GM18502 (cell line): Measurements from ENCODE around the gene APC2.
"Not testable (repeated sequence)": the region's sequence is repeated elsewhere in the genome, so short reads cannot be mapped to it uniquely, and the experiment has no call there.

Experiments used
- ATAC-seq: cut with Tn5 transposase; IDR thresholded peaks from one replicate; pipeline ENCODE4 v1.9.1; 2021; ENCODE audit warnings: mild to moderate bottlenecking; ENCODE audit not compliant: unreplicated experiment, poor library complexity

APC2 gene

DNA sequence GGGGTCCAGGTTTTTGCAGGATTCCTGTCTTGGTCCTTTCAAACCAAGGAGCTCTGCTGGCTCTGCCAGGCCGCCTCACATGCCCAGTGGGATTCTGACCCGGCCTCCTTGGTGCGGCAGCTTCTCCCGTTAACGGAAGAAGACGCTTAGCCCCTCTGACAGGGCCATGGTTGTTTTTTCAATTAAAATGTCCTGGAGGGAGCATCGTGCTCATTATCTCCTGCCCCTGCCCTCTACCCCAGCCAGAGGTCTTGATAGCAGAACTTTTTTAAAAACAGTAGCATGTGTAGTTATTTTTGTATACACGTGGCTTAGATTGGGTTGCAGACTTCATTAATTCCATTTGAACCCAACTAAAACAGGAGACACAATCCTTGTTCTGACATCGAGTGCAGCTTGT is 23.2 kb upstream of the APC2 start:
- no peak for ATAC-seq

DNA sequence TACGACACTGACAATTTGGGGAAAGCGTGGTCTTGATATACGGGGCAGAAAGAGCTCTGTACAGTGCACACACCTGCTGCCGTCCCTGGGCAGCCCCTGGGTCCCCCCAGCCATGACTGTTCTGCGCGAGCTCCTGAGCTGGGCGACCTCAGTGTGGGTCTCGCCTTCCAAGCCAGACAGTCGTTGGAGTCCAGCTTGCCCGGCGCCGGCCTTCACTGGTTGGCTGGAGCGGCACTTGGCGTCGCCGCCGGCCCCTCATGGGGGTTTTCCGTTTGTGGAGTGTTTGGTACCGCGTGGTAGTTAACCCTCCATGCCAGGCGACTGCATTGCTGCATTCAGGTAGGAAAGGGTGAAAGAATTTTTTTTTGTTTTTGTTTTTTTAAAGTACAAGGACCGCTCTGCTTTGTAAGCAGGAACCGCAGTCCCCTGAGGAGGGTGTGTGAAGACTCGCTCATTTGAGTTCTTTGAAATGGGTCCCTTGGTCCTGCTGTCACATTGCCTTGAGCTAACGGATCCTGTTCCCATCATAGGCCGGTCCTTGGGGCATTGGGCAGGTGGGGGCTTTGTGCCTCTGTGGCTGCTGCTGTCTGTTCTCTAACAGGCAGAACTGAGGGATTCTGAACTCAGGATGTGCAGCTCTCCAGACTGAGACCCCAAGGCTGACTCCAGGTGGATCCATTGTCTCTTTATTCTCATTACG is 22.6 kb upstream of the APC2 start:
- ATAC-seq = no peak

DNA sequence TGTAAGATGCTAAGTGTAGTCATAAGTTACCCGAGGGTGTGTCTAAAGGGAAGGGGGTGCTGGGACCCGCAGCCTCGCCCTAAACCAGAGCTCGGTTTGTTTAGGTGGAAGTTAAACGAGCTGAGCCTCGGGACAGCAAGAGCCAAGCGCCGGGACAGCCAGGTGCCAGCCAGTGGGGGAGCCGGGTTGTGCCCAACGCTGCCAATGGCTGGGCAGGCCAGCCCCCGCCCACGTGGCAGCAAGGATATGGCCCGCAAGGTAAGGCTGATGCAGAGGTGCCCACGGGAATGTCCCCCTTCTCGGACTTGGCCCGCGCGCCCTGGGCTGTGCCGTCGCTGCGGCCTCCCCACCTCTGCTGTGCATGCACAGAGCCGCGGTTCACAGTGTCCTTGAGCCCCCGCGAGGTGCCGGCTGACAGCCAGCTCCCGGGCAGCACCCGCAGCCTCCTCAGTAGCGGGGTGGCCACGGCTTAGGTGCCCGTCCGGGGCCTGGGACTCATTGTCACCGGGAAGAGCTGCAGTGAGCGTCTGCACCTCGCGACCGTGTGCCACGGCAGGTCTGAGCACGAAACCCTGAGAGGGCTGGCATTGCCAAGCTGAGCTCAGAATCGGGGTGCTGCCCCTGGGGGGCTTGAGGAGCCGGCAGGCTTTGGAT is 21.1 kb upstream of the APC2 start:
- no peak for ATAC-seq

DNA sequence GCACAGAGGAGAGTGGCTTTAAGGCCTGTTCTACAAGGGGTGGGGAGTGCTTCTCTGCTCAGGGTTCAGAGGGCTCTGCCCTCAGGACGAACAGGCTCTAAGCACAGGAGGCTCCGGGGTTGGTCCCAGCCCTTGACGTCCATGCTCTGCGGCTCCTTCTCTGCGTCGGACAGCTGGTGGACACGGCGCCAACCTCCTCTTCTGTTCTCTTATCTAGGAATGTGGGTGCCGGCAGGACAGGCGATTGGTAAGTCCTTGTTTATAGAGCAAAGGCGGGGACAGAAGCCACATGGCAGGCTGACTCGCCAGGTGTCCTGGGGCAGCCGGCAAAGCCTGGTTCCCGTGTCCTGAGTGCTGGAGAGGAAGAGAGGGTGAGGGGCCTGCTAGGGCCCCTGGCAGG is 20.2 kb upstream of the APC2 start:
- ATAC-seq = no peak

DNA sequence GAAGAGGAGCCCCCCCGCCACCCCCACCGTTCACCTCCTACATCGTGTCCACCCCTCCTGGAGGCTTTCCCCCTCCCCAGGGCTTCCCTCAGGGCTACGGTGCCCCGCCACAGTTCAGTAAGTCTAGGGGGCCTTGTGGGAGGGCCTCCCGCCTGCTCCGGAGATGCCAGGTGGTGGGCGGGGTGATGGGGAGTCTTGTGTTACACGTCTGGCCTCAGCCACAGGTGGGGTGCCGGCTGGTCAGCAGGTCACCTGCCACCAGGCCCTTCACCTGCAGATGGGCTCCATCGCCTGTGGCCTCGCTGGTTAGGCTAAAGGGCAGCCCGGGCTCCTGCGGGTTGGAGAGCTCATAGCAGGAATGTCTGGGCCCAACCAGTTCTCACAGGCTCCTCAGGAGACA is 19.7 kb upstream of the APC2 start:
- no peak for ATAC-seq

DNA sequence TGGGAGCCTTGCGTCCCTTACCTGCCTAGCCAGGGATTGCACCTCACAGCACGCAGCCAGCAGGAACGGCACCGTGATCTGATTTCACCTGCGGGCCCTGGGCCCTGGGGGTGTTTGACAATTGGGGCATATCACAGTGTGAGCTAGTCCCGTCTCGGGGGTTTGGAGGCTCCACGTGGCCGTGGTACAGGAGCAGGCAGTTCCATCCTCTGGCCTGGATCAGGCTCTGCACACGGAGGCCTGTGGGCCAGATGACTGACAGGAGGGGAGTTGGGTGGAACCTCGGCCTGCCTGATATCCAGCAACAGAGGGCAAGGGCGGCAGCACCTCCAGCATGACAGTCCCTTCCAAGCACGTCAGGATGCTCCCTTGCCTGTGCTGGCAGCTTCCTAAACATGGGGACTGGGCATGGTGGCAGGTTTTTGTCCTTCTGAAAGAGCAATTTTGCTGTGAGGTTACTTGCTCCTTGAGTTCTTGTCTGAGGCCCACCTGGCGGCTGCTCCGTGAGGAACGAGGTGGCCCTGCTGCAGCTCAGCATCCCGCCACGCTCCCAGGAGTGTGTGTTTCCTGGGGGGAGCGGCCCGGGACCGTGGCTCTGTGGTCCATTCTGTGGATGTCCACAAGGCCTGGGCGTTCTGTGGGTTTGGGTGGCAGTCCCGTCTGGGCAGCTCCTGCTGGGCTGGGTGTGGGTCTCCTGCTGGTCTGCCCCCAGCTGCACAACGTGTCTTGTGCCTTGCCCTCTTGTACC is 18.0 kb upstream of the APC2 start:
- ATAC-seq = no peak

DNA sequence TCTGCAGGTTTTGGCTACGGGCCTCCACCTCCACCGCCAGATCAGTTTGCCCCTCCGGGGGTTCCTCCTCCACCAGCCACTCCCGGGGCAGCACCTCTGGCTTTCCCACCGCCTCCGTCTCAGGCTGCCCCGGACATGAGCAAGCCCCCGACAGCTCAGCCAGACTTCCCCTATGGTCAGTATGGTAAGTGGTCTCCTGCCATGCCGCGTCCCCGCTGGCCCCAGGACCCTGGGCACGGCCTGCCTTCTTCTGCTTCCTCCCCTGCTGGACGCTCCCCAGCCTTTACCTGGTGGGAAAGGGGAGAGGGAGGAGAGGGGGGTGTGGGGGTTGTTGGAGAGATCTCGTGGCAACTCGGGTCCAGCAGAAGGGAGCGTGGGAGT is 17.4 kb upstream of the APC2 start:
- no peak for ATAC-seq

DNA sequence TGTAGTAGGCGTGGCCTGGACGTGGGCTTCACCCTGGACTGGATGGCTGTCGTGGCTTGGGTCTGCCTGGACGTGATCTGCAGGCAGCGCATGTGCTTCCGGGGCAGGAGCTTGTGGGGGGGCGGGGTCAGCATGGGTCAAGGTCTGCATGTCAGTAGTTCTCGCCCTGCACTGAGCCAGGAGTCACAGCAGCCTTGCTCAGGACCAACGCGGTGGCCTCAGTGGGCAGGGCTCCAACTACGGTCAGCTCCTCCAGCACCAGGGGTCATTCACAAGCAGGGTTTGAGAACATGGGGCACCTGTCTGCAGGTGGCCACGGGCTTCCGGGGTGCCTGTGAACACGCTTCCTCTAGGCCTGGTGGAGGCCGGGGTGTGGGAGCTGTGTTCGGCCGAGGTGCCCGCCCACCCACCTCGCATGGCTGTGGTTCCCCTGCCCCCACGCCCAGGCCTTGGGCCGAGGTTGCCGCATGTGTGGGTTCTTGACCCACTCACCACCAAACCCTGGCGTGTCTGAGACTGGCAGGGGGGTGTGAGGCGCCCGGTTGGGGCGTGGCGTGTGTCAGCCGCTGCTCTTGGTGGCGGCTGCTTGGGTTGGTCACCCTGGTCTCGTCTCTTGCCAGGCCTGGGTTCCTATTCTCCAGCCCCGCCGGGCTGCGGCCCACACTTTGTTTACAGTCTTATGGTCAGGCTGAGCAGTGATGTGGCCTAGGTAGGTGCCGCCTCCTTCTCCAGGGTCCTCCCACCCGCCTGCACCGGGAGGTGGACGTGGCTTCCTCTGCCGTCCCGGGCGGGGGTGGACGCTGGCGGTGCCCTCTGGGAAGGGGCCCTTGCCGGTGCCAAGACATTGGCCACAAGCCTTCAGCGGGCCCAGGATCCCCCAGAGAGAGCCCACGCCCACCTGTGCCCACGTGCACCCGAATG is 16.5 kb upstream of the APC2 start:
- ATAC-seq = no peak

DNA sequence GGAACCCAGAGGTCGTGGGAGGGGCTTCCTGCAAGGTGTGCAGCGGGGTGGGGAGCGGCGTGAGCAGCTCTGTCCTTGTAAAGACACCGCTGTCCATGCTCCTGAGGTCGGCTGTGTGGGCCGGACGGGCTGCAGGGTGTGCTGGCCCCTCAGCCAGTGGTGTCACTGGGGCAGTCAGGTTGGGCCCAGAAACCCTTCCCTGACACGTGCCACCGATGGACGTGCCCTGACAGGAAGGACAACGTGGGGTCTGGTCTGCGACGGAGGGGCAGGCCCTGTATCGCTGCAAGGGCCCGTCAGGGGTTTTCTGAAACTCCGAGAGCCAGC is 15.9 kb upstream of the APC2 start:
- no peak for ATAC-seq

DNA sequence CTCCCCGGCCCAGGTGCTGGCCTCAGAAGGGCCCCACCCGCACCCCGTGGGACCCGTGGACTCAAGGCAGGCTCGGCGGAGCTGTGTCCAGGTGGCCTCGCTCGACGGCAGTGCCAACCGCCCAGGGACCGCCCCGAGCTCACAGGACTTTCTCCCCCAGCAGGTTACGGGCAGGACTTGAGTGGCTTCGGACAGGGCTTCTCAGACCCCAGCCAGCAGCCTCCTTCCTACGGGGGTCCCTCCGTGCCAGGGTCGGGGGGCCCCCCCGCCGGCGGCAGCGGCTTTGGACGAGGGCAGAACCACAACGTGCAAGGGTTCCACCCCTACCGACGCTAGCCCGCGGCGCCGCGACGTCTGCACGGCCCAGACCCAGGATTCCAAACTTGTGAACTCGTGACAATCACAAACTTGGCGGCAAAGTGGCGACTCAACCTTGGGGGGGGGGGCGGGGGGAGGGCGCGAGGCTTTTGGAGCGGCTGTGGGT is 15.3 kb upstream of the APC2 start:
- ATAC-seq = no peak

DNA sequence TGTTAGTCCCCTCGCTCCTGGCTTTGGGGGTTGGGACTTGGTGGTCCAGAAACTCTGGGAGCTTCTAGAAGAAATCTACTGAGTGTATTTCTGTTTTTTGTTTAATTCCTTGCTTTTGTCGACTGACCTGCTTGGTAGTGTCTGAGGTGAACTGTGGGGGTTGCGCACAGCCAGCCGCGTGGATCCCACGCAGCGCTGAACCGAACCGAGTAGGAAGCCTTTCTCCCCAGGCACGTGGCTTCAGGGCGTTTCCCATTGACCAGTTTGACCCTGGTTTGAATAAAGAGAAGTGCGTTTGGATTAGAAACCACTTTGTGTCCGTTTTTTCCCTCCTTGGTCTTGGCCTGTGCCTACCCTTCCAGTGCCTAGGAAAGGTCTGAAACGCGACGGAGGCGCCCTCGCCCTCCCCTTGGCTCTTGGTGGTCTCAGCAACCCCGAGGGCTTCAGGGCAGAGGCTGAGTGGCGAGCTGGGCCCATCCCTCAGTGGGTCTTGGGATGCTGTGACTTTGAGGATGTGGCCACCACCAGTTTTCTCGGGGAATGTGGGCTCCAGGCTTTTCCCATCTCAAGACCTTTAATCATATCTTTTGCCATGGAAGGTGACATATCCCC is 14.4 kb upstream of the APC2 start:
- no peak for ATAC-seq

DNA sequence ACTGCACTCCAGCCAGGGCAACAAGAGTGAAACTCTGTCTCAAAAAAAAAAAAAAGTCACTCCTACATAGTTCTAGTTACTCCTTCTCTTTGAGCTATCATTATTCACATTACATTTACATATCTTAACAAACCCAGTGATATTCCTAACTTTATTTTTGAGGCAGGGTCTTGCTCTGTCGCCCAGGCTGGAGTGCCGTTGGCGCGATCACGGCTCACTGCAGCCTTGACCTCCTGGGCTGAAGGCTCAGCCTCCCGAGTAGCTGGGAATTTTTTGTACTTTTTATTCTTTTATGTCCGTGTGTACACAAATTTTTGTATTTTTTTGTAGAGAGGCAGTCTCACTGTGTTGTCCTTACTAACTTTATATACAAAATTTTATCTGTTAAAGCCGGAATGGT is 12.3 kb upstream of the APC2 start:
- ATAC-seq = no peak

DNA sequence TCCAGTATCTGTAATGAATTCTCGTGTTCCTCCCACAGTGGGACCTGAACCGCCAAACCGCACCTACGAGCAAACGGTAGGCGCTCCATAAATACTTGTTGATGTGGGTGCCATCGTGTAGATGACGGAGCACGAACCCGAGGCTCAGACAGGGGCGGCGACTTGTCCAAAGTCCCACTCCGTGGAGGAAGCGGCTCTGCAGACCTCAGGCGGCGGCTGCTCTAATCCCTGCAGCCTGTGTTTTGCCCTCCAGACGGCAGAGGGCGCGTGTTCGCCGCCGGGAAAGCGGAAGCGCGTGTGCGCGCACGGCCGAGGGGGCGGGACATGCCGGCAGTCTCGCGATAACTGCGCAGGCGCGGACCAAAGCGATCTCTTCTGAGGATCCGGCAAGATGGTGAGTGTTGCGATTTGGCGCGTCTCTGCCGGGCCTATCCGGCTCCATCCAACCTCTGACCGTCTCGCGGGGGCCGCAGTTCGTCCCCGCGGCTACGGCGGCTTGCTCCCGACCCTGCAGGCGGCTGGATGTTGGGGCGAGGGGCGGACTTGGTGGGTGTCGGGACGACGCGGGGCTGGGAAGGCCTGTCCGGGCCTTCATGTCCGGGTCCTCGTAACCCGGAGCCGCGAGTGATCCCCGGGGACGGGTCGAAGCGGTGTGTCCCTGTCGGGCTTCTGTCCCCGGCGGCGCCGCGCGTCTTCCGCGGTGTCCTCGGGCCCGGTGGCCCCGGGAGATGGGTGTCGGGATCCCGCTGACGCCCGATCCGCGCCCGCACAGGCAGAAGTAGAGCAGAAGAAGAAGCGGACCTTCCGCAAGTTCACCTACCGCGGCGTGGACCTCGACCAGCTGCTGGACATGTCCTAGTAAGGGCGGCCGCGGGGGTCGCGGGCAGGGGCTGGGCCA is 11.6 kb upstream of the APC2 start, which contains the start of gene RPS15:
Gene RPS15, plus strand, starts transcription at position 362 of the 898 bp plus-strand sequence. Its CDS starts 30 bp downstream, at position 392.
- peak; percentile 80 for ATAC-seq

DNA sequence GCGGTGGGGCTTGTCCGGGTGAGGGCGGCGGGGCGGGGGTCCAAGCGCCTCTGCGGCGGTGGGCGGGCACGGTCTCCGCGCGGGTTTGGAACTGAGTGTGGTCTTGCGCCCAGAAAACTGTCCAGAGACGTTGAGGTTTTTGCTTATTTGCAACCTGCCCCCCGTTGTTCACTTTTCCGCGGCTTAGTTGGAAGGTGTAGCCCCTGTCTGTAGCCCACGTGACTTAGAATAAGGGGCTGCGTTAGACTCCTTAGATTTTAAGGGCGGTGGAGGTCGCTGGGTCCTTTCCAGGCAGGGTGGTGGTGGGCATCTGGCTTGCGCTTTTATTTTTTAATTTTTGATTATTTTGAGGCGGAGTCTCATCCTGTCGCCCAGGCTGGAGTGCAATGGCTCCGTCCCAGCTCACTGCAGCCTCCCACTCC is 11.0 kb upstream of the APC2 start:
- no peak for ATAC-seq

DNA sequence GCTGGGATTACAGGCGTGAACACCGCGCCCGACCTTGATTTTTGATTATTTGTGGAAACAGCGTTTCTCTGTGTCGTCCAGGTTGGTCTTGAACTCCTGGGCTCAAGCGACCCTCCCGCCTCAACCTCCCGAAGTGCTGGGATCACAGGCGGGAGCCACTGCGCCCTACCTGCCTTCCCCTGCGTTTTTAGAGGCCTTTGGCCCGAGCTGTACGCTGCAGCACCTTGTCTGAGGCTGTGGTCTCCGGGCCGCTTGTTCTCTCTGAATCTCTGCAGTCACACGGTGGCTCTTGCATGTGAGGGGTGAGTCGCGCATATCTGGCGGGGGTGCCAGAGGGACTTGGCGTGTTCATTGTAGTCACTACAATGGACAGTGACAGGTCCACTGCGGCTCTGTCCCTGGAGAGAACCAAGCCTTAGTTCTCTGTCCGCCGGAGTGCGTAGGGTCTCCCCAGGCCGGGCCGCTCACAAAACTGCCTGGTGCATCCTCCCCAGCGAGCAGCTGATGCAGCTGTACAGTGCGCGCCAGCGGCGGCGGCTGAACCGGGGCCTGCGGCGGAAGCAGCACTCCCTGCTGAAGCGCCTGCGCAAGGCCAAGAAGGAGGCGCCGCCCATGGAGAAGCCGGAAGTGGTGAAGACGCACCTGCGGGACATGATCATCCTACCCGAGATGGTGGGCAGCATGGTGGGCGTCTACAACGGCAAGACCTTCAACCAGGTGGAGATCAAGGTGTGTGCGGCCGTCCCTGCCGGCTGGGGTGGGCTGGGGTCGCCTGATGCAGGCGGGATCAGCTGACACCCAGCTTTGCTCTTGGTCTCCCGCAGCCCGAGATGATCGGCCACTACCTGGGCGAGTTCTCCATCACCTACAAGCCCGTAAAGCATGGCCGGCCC is 10.2 kb upstream of the APC2 start:
- ATAC-seq = not testable (repeated sequence)

DNA sequence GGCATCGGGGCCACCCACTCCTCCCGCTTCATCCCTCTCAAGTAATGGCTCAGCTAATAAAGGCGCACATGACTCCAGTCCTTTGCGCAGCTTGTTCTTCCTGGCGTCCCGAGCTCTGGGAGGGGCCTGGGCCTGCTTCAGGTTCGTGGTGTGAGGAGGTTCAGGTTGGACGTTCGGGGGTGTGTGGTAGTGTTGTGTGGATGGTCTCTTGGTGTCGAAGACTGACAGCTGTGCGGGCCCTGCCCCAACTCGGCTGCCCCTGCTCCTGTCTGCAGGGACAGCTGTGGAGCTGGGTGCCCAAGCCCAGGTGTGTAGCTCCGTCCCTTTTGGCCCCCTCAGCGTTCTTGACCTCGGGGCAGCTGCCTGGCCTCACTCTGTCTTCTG is 9.5 kb upstream of the APC2 start:
- no peak for ATAC-seq

DNA sequence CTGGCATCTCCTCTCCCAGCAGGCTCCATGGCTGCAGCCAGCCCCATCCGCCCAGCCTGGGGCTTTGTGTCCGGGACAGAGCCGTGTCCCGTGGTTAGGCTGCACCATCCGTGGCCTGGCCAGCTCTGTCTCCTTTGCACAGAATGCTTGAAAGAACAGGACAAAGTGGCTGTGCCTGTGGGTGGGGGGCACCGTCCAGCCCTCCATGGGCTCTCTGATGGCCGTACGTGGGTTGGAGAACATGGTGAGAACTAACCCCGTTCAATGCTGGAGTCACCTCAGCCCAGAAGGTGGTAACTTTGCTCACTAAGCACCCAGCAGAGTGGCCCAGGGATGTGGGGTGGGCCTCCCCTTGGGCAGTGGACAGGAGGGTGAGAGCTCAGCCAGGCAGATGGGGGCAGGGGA is 8.9 kb upstream of the APC2 start:
- ATAC-seq = no peak
